ENCODE data around the gene TMED9. TPM values are rescaled to one million over a fixed set of nuclear protein-coding genes. Genes with fewer than 3 reads are reported as not detected.
A peak's percentile ranks its signal among the peaks of the same experiment; 100 is the strongest.

TMED9 gene
- total RNA-seq, 3 donors from 2014 or later (not counting 1 experiment from before 2014, with no cell fraction given) = 91.2 to 114 (median 94.4) TPM

GRCh38 chr5:177610770-177611445 lies 18.9 kb downstream of the TMED9 start:
- no peak for ATAC-seq
- Mint-ChIP-seq H3K9me3 (no peaks in the 10 kb centered on the region), H3K4me1 (peaks cover 0 to 8% of the 10 kb centered on the region in 2 donors), H3K27ac (no peak overlapping the region), H3K27me3 (ENCODE audit: low read depth in 2 of 2) (no peaks in the 10 kb centered on the region), H3K4me3 (no peak overlapping the region), H3K36me3 (no peaks in the 10 kb centered on the region)
- no peak overlapping the region for H3K4me3 ChIP-seq (ENCODE audit: low read length)
- H3K36me3 ChIP-seq (ENCODE audit: control insufficient read depth, insufficient read depth, low read length) = peaks cover 3% of the 10 kb centered on the region
- H3K27me3 ChIP-seq (ENCODE audit: control insufficient read depth, insufficient read depth, low read length) = no peaks in the 10 kb centered on the region
- intact Hi-C loops (cut with micrococcal nuclease) = no loop called here
- H3K27ac ChIP-seq (ENCODE audit: low read length) = no peak overlapping the region
- TF ChIP-seq CTCF (IDR thresholded peaks at IDR 0.05) = no peak
- 98% methylated on average over 4 of the region's 4 CpGs for WGBS (ENCODE audit: insufficient coverage)
- peaks cover 4% of the 10 kb centered on the region for H3K4me1 ChIP-seq (ENCODE audit: control insufficient read depth, insufficient read depth, low read length)
- DNase-seq = no peak
- no peaks in the 10 kb centered on the region for H3K9me3 ChIP-seq (ENCODE audit: control insufficient read depth, insufficient read depth, low read length)

GRCh38 chr5:177611446-177612214 lies 19.6 kb downstream of the TMED9 start:
- intact Hi-C loops (cut with micrococcal nuclease) = no loop called here
- no peaks in the 10 kb centered on the region for H3K36me3 Mint-ChIP-seq
- DNase-seq (no peak), ATAC-seq (no peak)
- Histone ChIP-seq H3K4me3 (ENCODE audit: low read length) (no peak overlapping the region), H3K36me3 (ENCODE audit: control insufficient read depth, insufficient read depth, low read length) (peaks cover 3% of the 10 kb centered on the region), H3K27ac (ENCODE audit: low read length) (no peak overlapping the region), H3K27me3 (ENCODE audit: control insufficient read depth, insufficient read depth, low read length) (no peaks in the 10 kb centered on the region), H3K4me1 (ENCODE audit: control insufficient read depth, insufficient read depth, low read length) (peaks cover 4% of the 10 kb centered on the region), H3K9me3 (ENCODE audit: control insufficient read depth, insufficient read depth, low read length) (no peaks in the 10 kb centered on the region)
- TF ChIP-seq CTCF (IDR thresholded peaks at IDR 0.05) = no peak
- H3K4me1 Mint-ChIP-seq = peaks cover 0 to under 1% of the 10 kb centered on the region in 2 donors
- 95% methylated on average over 15 of the region's 15 CpGs for WGBS (ENCODE audit: insufficient coverage)
- H3K9me3 Mint-ChIP-seq = no peaks in the 10 kb centered on the region
- no peaks in the 10 kb centered on the region for H3K27me3 Mint-ChIP-seq (ENCODE audit: low read depth in 2 of 2)
- H3K27ac Mint-ChIP-seq = peak overlapping the region in 1 of 2 donors; percentile 48
- no peak overlapping the region for H3K4me3 Mint-ChIP-seq

GRCh38 chr5:177612215-177612673 lies 20.2 kb downstream of the TMED9 start:
- ATAC-seq (no peak), DNase-seq (no peak)
- Mint-ChIP-seq H3K27ac (peak overlapping the region in 1 of 2 donors; percentile 48), H3K9me3 (no peaks in the 10 kb centered on the region), H3K4me1 (no peaks in the 10 kb centered on the region), H3K36me3 (no peaks in the 10 kb centered on the region), H3K27me3 (ENCODE audit: low read depth in 2 of 2) (no peaks in the 10 kb centered on the region), H3K4me3 (no peak overlapping the region)
- WGBS (ENCODE audit: insufficient coverage) = 89% methylated on average over 6 of the region's 6 CpGs
- no peak for TF ChIP-seq CTCF (IDR thresholded peaks at IDR 0.05)
- Histone ChIP-seq H3K4me3 (ENCODE audit: low read length) (no peak overlapping the region), H3K9me3 (ENCODE audit: control insufficient read depth, insufficient read depth, low read length) (no peaks in the 10 kb centered on the region), H3K4me1 (ENCODE audit: control insufficient read depth, insufficient read depth, low read length) (peaks cover 2% of the 10 kb centered on the region), H3K27ac (ENCODE audit: low read length) (no peak overlapping the region), H3K27me3 (ENCODE audit: control insufficient read depth, insufficient read depth, low read length) (no peaks in the 10 kb centered on the region), H3K36me3 (ENCODE audit: control insufficient read depth, insufficient read depth, low read length) (peaks cover 3% of the 10 kb centered on the region)
- intact Hi-C loops (cut with micrococcal nuclease) = no loop called here
